ENCODE results near the gene NRL. TPM values are rescaled to one million over a fixed set of nuclear protein-coding genes. Genes with fewer than 3 reads are reported as not detected.

Gene NRL
- total and polyA plus RNA-seq, 2 donors from 2014 or later, result 4.9 to 5.5 TPM

GRCh38 chr14:24113379-24113800 is 1.4 kb downstream of the NRL start:
- Histone ChIP-seq H3K27ac (ENCODE audit: low read depth in 2 of 2, low read length in 2 of 2) (peak overlapping the region; percentile 99 to 100), H3K4me3 (ENCODE audit: low read length in 3 of 3) (peak overlapping the region; percentile 73 to 93 (median 84)), H3K9ac (ENCODE audit: low read length in 3 of 3) (peak overlapping the region; percentile 41 to 87 (median 80)), H3K27me3 (ENCODE audit: control insufficient read depth, insufficient read depth, low read length) (no peaks in the 10 kb centered on the region), H3K9me3 (ENCODE audit: control insufficient read depth in 2 of 3, insufficient read depth in 1 of 3, low read length in 3 of 3) (no peaks in the 10 kb centered on the region), H3K36me3 (ENCODE audit: control insufficient read depth in 2 of 3, insufficient read depth in 3 of 3, low read length in 3 of 3) (peaks cover 0 to 12% (median 5%) of the 10 kb centered on the region in 3 donors), H3K4me1 (ENCODE audit: control insufficient read depth in 2 of 3, insufficient read depth in 2 of 3, low read depth in 1 of 3, low read length in 3 of 3) (peaks cover 0 to 28% (median 10%) of the 10 kb centered on the region in 3 donors)
- DNase-seq, result no peak
- TF ChIP-seq, protein P1, sequence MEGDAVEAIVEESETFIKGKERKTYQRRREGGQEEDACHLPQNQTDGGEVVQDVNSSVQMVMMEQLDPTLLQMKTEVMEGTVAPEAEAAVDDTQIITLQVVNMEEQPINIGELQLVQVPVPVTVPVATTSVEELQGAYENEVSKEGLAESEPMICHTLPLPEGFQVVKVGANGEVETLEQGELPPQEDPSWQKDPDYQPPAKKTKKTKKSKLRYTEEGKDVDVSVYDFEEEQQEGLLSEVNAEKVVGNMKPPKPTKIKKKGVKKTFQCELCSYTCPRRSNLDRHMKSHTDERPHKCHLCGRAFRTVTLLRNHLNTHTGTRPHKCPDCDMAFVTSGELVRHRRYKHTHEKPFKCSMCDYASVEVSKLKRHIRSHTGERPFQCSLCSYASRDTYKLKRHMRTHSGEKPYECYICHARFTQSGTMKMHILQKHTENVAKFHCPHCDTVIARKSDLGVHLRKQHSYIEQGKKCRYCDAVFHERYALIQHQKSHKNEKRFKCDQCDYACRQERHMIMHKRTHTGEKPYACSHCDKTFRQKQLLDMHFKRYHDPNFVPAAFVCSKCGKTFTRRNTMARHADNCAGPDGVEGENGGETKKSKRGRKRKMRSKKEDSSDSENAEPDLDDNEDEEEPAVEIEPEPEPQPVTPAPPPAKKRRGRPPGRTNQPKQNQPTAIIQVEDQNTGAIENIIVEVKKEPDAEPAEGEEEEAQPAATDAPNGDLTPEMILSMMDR (IDR thresholded peaks at IDR 0.05; ENCODE audit: borderline replicate concordance, extremely low read depth, insufficient read depth), result no peak
- no peak for FAIRE-seq
- intact Hi-C loops (cut with DNase I), result no loop called here

GRCh38 chr14:24110523-24110922 is 4.2 kb downstream of the NRL start:
- FAIRE-seq, result no peak
- TF ChIP-seq, protein P1 (IDR thresholded peaks at IDR 0.05; ENCODE audit: borderline replicate concordance, extremely low read depth, insufficient read depth), result no peak
- Histone ChIP-seq H3K9me3 (ENCODE audit: control insufficient read depth in 2 of 3, insufficient read depth in 1 of 3, low read length in 3 of 3) (no peaks in the 10 kb centered on the region), H3K27ac (ENCODE audit: low read depth in 2 of 2, low read length in 2 of 2) (no peak overlapping the region), H3K27me3 (ENCODE audit: control insufficient read depth, insufficient read depth, low read length) (no peaks in the 10 kb centered on the region), H3K36me3 (ENCODE audit: control insufficient read depth in 2 of 3, insufficient read depth in 3 of 3, low read length in 3 of 3) (no peaks in the 10 kb centered on the region), H3K9ac (ENCODE audit: low read length in 3 of 3) (no peak overlapping the region), H3K4me3 (ENCODE audit: low read length in 3 of 3) (no peak overlapping the region), H3K4me1 (ENCODE audit: control insufficient read depth in 2 of 3, insufficient read depth in 2 of 3, low read depth in 1 of 3, low read length in 3 of 3) (peaks cover 0 to 13% (median 0%) of the 10 kb centered on the region in 3 donors)
- DNase-seq, result no peak
- intact Hi-C loops (cut with DNase I), result no loop called here

- no peaks in the 10 kb centered on the region for H3K36me3 ChIP-seq (ENCODE audit: control insufficient read depth in 2 of 3, insufficient read depth in 3 of 3, low read length in 3 of 3)
- DNase-seq (no peak), FAIRE-seq (no peak)
- H3K9ac ChIP-seq (ENCODE audit: low read length in 3 of 3), result no peak overlapping the region
- intact Hi-C loops (cut with DNase I), result no loop called here
- no peak overlapping the region for H3K4me3 ChIP-seq (ENCODE audit: low read length in 3 of 3)
- TF ChIP-seq, protein P1 (IDR thresholded peaks at IDR 0.05; ENCODE audit: borderline replicate concordance, extremely low read depth, insufficient read depth), result no peak
- no peak overlapping the region for H3K27ac ChIP-seq (ENCODE audit: low read depth in 2 of 2, low read length in 2 of 2)
- H3K27me3 ChIP-seq (ENCODE audit: control insufficient read depth, insufficient read depth, low read length), result no peaks in the 10 kb centered on the region
- H3K4me1 ChIP-seq (ENCODE audit: control insufficient read depth in 2 of 3, insufficient read depth in 2 of 3, low read depth in 1 of 3, low read length in 3 of 3), result peaks cover 0 to 10% (median 0%) of the 10 kb centered on the region in 3 donors
- no peaks in the 10 kb centered on the region for H3K9me3 ChIP-seq (ENCODE audit: control insufficient read depth in 2 of 3, insufficient read depth in 1 of 3, low read length in 3 of 3)
Measured at GRCh38 chr14:24110060-24110459, 4.7 kb downstream of the NRL start.
